Psoas muscle (tissue), 8 donors: ENCODE data around the gene KLHL30. TPM values are rescaled to one million over a fixed set of nuclear protein-coding genes. Genes with fewer than 3 reads are reported as not detected.

ENCODE experiments used
- ATAC-seq, 4 donors: fragments of 200-7000 bp; cut with Tn5 transposase; one replicate each; pipeline ENCODE4 v1.9.1; 2020; ENCODE audit warnings: moderate library complexity in 3 of 4, mild to moderate bottlenecking in 2 of 4
- DNase-seq, 2 donors: peaks; one replicate each; pipeline ENCODE4 v3.0.0-alpha.2; 2020
- H3K27ac ChIP-seq: fragments of 200-600 bp; one replicate; pipeline ENCODE4 v1.8.0; 2022
- H3K27me3 ChIP-seq, 3 donors: fragments of 200-600 bp in 1 of 3; one replicate each; pipeline versions ENCODE4 v1.6.1 to v1.8.0; 2013 to 2022; ENCODE audit warnings: low read length in 2 of 3, mild to moderate bottlenecking in 2 of 3, moderate library complexity in 1 of 3; ENCODE audit not compliant: insufficient read depth in 3 of 3
- H3K36me3 ChIP-seq, 2 donors: fragments of 200-600 bp in 1 of 2; one replicate each; pipeline versions ENCODE4 v1.6.1 to v1.8.0; 2013 to 2022; ENCODE audit warnings: low read depth in 1 of 2, mild to moderate bottlenecking in 1 of 2, moderate library complexity in 1 of 2; ENCODE audit not compliant: insufficient read depth in 1 of 2
- H3K4me1 ChIP-seq: fragments of 200-600 bp; one replicate; pipeline ENCODE4 v1.8.0; 2022
- H3K4me3 ChIP-seq: fragments of 200-600 bp; one replicate; pipeline ENCODE4 v1.8.0; 2022; ENCODE audit warnings: mild to moderate bottlenecking
- H3K9me3 ChIP-seq: fragments of 200-600 bp; one replicate; pipeline ENCODE4 v1.8.0; 2022
- WGBS, 3 donors: extraction: QIAGEN DNeasy Blood & Tissue Kit; methylation state at CpG; one replicate each; pipeline versions ENCODE4 v1.1.6 to v1.1.7; 2013; 5-methylcytosine and 5-hydroxymethylcytosine counted together
- intact Hi-C, 2 donors: fragments of 100-400 bp; cut with DNase I; formaldehyde crosslinking; loops; one replicate each; pipeline versions ENCODE4 v1.11.0 to v1.14.2; 2022
- polyA plus RNA-seq, 3 donors: library from polyadenylated mRNA; stranded (reverse); fragments of 200-250 nt; gene quantifications; one replicate each; pipeline ENCODE4 v1.2.3, GENCODE V29; 2013
- total RNA-seq, 4 donors: library from RNA; stranded (reverse); fragmentation: NEBNext Ultra II Directional in 2 of 4; extraction: Animal tissue kit (Norgen Biotek cat#: 25700) in 2 of 4; gene quantifications; one replicate each; pipeline versions ENCODE4 v1.2.1 to v1.2.4, GENCODE V29; 2021 to 2023
- TF ChIP-seq, protein P1 (sequence below): fragments of 200-600 bp; IDR thresholded peaks from one replicate; pipeline ENCODE4 v1.8.0; 2022; ENCODE audit warnings: antibody characterized with exemption
- donor health status: healthy with polysubstance abuse.
- donor health status: DM: no; HTN: no; CAD: no; lungs with moderate emphysema.
- donor health status: Bipolar disorder and iron deficiency.
- donor health status: healthy.
- donor health status: DM: yes; HTN: yes; CAD: no.
- donor health status: DM: no; HTN: no; CAD: no.
- donor health status: DM: no; HTN: no; CAD: no.
- donor health status: DM: yes; HTN: yes; CAD: no.

The KLHL30 gene
- total and polyA plus RNA-seq, 7 donors: 67.7 to 175 (median 121) TPM

- peak overlapping the region; percentile 83 for H3K4me3 ChIP-seq
- intact Hi-C loops: loop anchor here (2.0 to 10.0 kb wide), 3 partner anchors 237 to 283 kb away; partner anchors contain the start of gene RAMP1 (in 1 of the 2)
- ATAC-seq: peak; percentile 12 to 34 (median 26)
- no peaks in the 10 kb centered on the region for H3K9me3 ChIP-seq
- DNase-seq: peak; percentile 73 to 93
- H3K27ac ChIP-seq: peak overlapping the region; percentile 99
- peaks cover 0 to 53% of the 10 kb centered on the region in 2 donors for H3K36me3 ChIP-seq
- TF ChIP-seq, protein P1, sequence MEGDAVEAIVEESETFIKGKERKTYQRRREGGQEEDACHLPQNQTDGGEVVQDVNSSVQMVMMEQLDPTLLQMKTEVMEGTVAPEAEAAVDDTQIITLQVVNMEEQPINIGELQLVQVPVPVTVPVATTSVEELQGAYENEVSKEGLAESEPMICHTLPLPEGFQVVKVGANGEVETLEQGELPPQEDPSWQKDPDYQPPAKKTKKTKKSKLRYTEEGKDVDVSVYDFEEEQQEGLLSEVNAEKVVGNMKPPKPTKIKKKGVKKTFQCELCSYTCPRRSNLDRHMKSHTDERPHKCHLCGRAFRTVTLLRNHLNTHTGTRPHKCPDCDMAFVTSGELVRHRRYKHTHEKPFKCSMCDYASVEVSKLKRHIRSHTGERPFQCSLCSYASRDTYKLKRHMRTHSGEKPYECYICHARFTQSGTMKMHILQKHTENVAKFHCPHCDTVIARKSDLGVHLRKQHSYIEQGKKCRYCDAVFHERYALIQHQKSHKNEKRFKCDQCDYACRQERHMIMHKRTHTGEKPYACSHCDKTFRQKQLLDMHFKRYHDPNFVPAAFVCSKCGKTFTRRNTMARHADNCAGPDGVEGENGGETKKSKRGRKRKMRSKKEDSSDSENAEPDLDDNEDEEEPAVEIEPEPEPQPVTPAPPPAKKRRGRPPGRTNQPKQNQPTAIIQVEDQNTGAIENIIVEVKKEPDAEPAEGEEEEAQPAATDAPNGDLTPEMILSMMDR: no peak
- H3K27me3 ChIP-seq: no peaks in the 10 kb centered on the region
- WGBS, 3 donors: 39 to 55% (median 47%) methylated on average over 10 of the region's 10 CpGs
- H3K4me1 ChIP-seq: peaks cover 44% of the 10 kb centered on the region
These were observed 3.3 kb downstream of the KLHL30 start for GRCh38 chr2:238141541-238142318.

- TF ChIP-seq, protein P1: no peak
- peak overlapping the region; percentile 99 for H3K27ac ChIP-seq
- ATAC-seq: peak in 3 of 4 donors; percentile 0 to 7 (median 6)
- H3K27me3 ChIP-seq: no peaks in the 10 kb centered on the region
- peaks cover 44% of the 10 kb centered on the region for H3K4me1 ChIP-seq
- 38 to 61% (median 47%) methylated on average over 28 to 30 of the region's 30 CpGs for WGBS, 3 donors
- DNase-seq: no peak
- peaks cover 0 to 57% of the 10 kb centered on the region in 2 donors for H3K36me3 ChIP-seq
- peak overlapping the region; percentile 83 for H3K4me3 ChIP-seq
- no peaks in the 10 kb centered on the region for H3K9me3 ChIP-seq
- intact Hi-C loops: loop anchor here (2.0 to 10.0 kb wide), 3 partner anchors 238 to 284 kb away; partner anchors contain the start of gene RAMP1 (in 1 of the 2)
These were observed 4.1 kb downstream of the KLHL30 start for GRCh38 chr2:238142382-238143205.

DNA sequence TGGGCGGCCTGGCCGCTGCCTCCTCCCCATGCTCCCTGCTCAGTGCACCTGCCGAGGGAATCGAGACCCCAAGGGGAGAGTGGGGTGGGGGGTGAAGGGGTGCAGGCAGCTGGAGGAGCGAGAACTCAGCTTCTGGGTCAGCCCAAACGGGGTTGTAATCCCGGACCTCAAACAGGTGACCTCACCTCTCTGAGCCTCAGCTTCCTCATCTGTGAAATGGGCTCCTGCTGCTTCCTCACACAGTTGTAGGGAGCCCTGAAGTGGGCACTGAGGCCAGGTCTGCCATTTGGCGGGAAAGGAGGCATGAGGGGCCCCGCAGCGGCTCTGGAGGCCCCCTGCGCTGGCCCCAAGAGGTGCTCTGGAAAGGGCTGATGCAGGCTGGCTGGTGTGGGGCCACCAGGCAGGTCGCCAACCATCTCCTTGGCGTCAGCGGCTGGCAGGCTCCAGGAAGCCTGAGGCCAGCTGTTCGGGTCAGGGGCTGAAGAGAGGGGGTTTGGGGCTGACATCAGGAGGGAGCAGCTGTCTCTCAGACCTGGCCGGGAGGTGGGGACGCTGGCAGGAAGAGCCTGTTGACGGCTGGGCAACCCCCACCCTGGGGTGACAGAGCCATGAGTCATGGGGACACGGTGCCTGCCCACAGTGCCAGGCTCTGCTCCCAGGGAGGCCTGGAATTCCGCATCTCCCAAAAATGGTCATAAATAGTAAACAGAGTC, 4.9 kb downstream of the KLHL30 start:
- Histone ChIP-seq H3K27ac (peak overlapping the region; percentile 99), H3K27me3 (no peaks in the 10 kb centered on the region), H3K4me1 (peaks cover 45% of the 10 kb centered on the region), H3K36me3 (peaks cover 0 to 59% of the 10 kb centered on the region in 2 donors), H3K4me3 (peak overlapping the region; percentile 83), H3K9me3 (no peaks in the 10 kb centered on the region)
- TF ChIP-seq, protein P1: no peak
- intact Hi-C loops: loop anchor here (2.0 to 10.0 kb wide), 3 partner anchors 239 to 285 kb away; partner anchors contain the start of gene RAMP1 (in 1 of the 2)
- WGBS, 3 donors: 31 to 46% (median 38%) methylated on average over 20 of the region's 20 CpGs
- ATAC-seq (peak; percentile 71 to 77 (median 72)), DNase-seq (peak; percentile 88 to 97)

DNA sequence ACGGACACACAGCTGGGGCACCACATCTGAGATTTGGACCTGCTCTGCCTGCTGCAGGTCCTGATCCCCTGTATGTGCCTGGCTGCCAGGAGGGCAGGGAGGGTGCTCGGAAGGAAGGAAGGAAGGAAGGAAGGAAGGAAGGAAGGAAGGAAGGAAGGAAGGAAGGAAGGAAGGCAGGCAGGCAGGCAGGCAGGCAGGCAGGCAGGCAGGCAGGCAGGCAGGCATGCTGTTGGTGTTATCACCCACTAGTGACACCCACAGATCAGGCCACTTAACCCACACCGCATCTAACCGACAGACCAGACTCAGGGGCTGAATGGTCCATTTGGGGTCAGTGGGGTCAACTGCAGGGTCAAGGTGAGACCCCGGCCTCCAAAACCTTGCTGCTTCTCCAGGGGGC, 5.8 kb downstream of the KLHL30 start:
- Histone ChIP-seq H3K4me3 (peak overlapping the region; percentile 83), H3K4me1 (peaks cover 49% of the 10 kb centered on the region), H3K27ac (peak overlapping the region; percentile 99), H3K27me3 (no peaks in the 10 kb centered on the region), H3K9me3 (no peaks in the 10 kb centered on the region), H3K36me3 (peaks cover 0 to 67% of the 10 kb centered on the region in 2 donors)
- TF ChIP-seq, protein P1: no peak
- DNase-seq (no peak), ATAC-seq (no peak)
- intact Hi-C loops: loop anchor here (5.0 to 10.0 kb wide), 2 partner anchors 239 to 247 kb away; no protein-coding TSS in a partner anchor
- WGBS, 3 donors: 69 to 80% (median 75%) methylated on average over 5 of the region's 5 CpGs
